Forelimb muscle (tissue), 1 donor: ENCODE measurements around the gene ATP11A. TPM values are rescaled to one million over a fixed set of nuclear protein-coding genes. Genes with fewer than 3 reads are reported as not detected.

Source experiments
- DNase-seq: peaks from one replicate; pipeline ENCODE4 v3.0.0-alpha.2; 2013; ENCODE audit warnings: low read depth
- polyA plus RNA-seq: library from polyadenylated mRNA; unstranded; fragments of 120-200 nt; gene quantifications from one replicate; pipeline ENCODE4 v1.2.1, GENCODE V29; 2013; ENCODE audit not compliant: insufficient read length

ATP11A gene
- polyA plus RNA-seq, 1 donor, result 22.0 TPM

- no peak for DNase-seq
Observed at GRCh38 chr13:112892426-112893206, 202.8 kb downstream of the ATP11A start.

GRCh38 chr13:112893207-112893569 is 203.3 kb downstream of the ATP11A start:
- no peak for DNase-seq

GRCh38 chr13:112893570-112894422 is 204.0 kb downstream of the ATP11A start:
- DNase-seq, result no peak

GRCh38 chr13:112894423-112894672 is 204.5 kb downstream of the ATP11A start:
- DNase-seq, result no peak

GRCh38 chr13:112894673-112895481 is 205.0 kb downstream of the ATP11A start:
- no peak for DNase-seq

- no peak for DNase-seq
Observed at GRCh38 chr13:112895521-112896465, 206.0 kb downstream of the ATP11A start.

- DNase-seq, result no peak
Observed at GRCh38 chr13:112896736-112897602, 207.1 kb downstream of the ATP11A start.

GRCh38 chr13:112897603-112897955 is 207.7 kb downstream of the ATP11A start:
- no peak for DNase-seq

GRCh38 chr13:112897956-112898620 is 208.2 kb downstream of the ATP11A start:
- no peak for DNase-seq

- DNase-seq, result no peak
Observed at GRCh38 chr13:112898621-112899280, 208.9 kb downstream of the ATP11A start.

- no peak for DNase-seq
Observed at GRCh38 chr13:112899281-112900225, 209.7 kb downstream of the ATP11A start.

GRCh38 chr13:112900226-112900600 is 210.4 kb downstream of the ATP11A start:
- no peak for DNase-seq

GRCh38 chr13:112900691-112901091 is 210.9 kb downstream of the ATP11A start:
- DNase-seq, result no peak

- no peak for DNase-seq
Observed at GRCh38 chr13:112902101-112902651, 212.3 kb downstream of the ATP11A start.

- no peak for DNase-seq
Observed at GRCh38 chr13:112902669-112903068, 212.8 kb downstream of the ATP11A start.

- no peak for DNase-seq
Observed at GRCh38 chr13:112903071-112903577, 213.3 kb downstream of the ATP11A start.

GRCh38 chr13:112903606-112904195 is 213.9 kb downstream of the ATP11A start:
- DNase-seq, result no peak
